Activated CD4-positive, alpha-beta T cell treated with anti-CD3 and anti-CD28 coated beads for 24 hours (primary cell): Measurements from ENCODE around the gene AADAC.
"Not testable (repeated sequence)": the region's sequence is repeated elsewhere in the genome, so short reads cannot be mapped to it uniquely, and the experiment has no call there.

Experiments used
- DNase-seq, 2 donors: peaks; one replicate each; pipeline ENCODE4 v3.0.0-alpha.2; 2020; ENCODE audit warnings: low read depth in 2 of 2

The AADAC gene

DNA sequence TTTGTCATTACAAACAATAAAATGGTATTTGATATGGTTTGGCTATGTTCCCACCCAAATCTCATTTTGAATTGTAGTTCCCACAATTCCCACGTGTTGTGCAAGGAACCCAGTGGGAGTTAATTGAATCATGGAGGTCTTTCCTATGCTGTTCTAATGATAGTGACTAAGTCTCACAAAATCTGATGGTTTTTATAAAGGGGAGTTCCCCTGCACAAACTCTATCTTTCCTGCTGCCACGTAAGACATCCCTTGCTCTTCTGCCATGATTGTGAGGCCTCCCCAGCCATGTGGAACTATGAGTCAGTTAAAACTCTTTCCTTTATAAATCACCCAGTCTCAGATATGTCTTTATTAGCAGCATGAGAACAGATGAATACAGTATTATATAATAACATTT lies 15.4 kb upstream of the AADAC start:
- no peak for DNase-seq

GRCh38 chr3:151800431-151800830 lies 13.5 kb upstream of the AADAC start:
- no peak for DNase-seq

- no peak for DNase-seq
These were observed 9.6 kb upstream of the AADAC start for GRCh38 chr3:151804267-151804666.

- DNase-seq, result no peak
These were observed 7.1 kb upstream of the AADAC start for GRCh38 chr3:151806838-151807237.

DNA sequence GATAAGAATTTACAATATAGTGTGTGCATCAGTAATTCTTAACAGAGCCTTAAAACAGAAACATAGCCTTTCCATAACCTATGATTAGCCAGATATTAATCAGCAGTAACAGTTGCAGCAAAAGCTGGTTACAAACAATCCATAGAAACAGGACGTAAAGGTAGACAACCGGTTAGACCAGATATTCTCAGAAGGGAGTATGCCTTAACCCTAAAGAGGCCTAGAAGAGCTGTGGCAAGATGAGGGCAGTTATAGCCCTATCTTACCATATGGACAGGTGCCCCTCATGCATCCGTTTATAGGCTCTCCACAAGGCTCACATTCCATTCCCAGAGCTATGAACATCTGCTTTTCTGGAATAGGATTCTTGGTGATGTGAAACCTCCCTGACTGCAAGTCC lies 5.0 kb upstream of the AADAC start:
- DNase-seq, result not testable (repeated sequence)

DNA sequence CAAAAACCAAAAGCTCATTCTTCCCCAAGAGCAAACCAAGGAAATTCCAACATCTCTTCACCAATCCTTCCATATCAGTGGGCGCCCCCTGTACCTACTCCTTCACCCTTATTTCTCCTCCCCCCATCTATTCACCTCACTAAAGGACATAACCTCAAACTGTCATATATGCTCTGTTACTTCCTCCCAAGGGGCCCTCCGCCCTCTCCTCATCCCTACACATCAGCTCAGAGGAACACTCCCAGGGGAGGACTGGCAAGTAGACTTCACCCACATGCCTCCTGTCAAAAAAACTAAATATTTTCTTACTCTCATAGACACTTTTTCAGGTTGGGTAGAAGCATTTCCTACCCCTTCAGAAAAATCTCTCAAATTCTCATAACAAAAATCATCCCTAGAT lies 2.4 kb upstream of the AADAC start:
- no peak for DNase-seq

DNA sequence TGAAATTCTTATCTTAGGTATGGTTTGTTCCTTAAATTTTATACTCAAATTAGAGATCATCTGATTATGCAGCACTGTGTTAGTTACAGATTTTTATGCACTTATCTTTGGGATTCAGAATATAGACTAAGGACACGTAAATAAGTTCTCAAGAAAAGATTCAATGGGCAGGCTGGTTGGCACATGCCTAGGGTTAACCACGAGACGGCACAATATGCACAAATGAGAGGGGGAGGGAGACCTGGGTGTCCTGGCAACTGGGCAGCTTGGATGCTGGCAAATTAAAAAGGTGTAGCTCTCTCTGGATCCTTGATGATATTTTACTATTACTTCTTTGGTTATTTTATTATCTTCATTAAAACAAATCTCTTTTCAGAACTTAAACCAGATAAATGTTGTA lies 672 bp downstream of the AADAC start:
- no peak for DNase-seq

DNA sequence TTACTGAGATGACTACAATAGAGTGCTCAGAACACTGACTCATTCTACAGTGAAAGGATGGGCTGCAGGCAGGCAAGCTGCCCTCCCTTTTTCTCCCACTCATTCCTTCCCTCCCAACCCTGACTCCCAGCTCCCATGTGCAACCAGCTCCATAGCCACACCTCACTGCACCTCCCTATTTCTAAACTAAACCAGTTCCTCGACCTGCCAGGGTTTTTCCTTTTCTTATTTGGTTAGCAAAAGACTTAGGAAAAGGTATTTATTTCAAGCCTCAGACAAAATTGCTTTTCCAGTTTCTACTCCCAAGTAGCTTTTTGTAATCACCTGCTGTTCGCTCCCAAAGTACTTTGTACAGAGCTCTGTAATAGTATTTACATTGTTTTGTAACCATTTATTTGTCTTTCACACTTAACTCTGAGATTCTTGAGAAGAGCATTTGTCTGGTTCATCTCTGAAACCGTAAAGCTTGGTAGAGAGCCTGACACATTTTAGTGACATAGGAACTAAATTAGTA lies 2.2 kb downstream of the AADAC start:
- no peak for DNase-seq

DNA sequence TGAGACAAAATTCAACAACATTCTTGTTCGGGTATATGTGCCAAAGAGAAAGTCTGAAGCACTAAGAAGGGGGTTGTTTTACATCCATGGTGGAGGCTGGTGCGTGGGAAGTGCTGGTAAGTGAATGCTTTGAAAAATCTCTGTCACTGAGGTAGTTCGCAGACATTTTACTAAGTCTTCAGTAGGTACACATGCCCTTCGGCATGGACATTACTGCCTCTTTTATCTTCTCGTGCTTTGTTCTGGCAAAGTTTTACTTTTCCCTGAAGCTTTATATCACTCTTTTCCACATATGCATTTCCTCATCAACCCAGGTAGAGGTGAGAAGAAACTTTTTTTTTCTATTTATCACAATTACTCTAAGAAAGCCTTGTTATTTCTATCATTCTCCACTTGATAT lies 3.6 kb downstream of the AADAC start:
- no peak for DNase-seq

GRCh38 chr3:151818361-151818760 lies 4.4 kb downstream of the AADAC start:
- DNase-seq, result no peak

DNA sequence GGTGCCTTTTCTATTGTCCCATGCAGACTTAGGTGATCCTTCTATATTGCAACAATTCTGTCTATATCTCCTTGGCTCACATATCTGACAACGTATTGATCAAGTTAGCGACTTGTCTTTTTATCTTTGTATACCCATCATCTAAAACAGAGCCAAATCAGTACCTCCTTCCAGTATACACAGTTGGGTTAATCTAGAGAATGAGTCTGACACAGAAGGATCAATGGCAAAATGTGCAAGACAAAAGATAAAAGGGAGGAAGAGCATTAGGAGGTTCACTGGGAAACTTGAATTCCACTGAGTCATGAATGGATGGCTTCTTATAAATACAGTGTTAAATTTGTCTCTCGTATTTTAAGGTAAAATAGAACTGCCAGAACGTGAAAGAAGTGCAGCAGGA lies 6.0 kb downstream of the AADAC start:
- no peak for DNase-seq

GRCh38 chr3:151827816-151828215 lies 13.9 kb downstream of the AADAC start:
- DNase-seq, result no peak

GRCh38 chr3:151835751-151836525 lies 22.0 kb downstream of the AADAC start:
- no peak for DNase-seq

GRCh38 chr3:151837057-151837456 lies 23.1 kb downstream of the AADAC start:
- DNase-seq, result no peak

GRCh38 chr3:151838574-151839312 lies 24.8 kb downstream of the AADAC start:
- peak in 1 of 2 donors; percentile 15 for DNase-seq

GRCh38 chr3:151839313-151839631 lies 25.4 kb downstream of the AADAC start:
- no peak for DNase-seq

DNA sequence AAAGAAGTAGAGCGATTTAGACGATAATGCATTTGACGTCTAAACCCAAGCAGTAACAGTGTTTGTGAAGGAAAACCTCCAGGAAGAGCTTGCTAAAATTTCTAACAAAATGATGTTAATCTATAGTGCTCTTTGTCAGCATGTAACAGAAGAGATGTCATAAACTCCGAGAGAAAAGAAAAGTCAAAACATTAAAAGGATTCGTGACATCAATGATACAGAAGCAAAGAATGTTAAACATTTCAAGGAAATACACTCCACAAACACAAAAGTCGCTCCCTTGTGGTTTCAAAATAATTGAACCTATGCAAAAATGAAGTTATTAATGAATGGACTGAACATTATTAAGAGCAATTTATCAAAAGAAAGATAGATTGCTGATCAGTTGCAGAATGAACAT lies 27.9 kb downstream of the AADAC start:
- DNase-seq, result no peak

DNA sequence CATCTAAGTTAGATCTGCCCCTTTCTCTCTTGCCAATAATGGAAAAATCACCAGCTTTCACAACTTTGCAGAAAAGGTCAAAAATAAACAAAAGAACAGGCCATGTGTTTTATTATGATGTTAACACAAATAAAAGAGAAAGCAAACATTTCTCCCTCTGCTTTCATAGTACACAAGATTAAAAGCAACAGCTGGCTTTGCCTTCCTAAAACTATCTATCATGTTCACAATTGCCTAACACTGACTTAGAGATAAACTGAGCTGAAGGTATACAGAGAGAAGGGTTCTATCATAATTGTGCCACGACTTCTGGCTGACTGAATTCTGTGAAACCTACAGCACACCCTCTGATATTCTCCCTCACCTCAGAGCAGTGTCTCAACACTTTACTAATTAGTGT lies 29.4 kb downstream of the AADAC start:
- no peak for DNase-seq

- no peak for DNase-seq
These were observed 31.5 kb downstream of the AADAC start for GRCh38 chr3:151845306-151845905.

DNA sequence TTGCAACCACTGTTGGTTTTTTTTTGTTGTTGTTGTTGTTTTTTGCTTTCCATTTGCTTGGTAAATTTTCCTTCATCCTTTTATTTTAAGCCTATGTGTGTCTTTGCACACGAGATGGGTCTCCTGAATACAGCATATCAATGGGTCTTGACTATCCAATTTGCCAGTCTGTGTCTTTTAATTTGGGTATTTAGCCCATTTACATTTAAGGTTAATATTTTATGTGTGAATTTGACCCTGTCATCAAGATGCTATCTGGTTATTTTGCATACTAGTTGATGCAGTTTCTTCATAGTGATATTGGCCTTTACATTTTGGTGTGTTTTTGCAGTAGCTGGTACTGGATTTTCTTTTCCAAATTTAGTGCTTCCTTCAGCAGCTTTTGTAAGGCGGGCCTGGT lies 36.1 kb downstream of the AADAC start:
- not testable (repeated sequence) for DNase-seq

- DNase-seq, result no peak
These were observed 38.3 kb downstream of the AADAC start for GRCh38 chr3:151852074-151852811.

- DNase-seq, result no peak
These were observed 42.2 kb downstream of the AADAC start for GRCh38 chr3:151856118-151856517.
